ENCODE results near the gene EFHD2.
"Not testable (repeated sequence)": the region's sequence is repeated elsewhere in the genome, so short reads cannot be mapped to it uniquely, and the experiment has no call there.

Gene EFHD2

GRCh38 chr1:15413563-15414444 is 4.1 kb downstream of the EFHD2 start:
- DNase-seq: no peak

- no peak for DNase-seq
These were observed 4.8 kb downstream of the EFHD2 start for GRCh38 chr1:15414445-15414983.

DNA sequence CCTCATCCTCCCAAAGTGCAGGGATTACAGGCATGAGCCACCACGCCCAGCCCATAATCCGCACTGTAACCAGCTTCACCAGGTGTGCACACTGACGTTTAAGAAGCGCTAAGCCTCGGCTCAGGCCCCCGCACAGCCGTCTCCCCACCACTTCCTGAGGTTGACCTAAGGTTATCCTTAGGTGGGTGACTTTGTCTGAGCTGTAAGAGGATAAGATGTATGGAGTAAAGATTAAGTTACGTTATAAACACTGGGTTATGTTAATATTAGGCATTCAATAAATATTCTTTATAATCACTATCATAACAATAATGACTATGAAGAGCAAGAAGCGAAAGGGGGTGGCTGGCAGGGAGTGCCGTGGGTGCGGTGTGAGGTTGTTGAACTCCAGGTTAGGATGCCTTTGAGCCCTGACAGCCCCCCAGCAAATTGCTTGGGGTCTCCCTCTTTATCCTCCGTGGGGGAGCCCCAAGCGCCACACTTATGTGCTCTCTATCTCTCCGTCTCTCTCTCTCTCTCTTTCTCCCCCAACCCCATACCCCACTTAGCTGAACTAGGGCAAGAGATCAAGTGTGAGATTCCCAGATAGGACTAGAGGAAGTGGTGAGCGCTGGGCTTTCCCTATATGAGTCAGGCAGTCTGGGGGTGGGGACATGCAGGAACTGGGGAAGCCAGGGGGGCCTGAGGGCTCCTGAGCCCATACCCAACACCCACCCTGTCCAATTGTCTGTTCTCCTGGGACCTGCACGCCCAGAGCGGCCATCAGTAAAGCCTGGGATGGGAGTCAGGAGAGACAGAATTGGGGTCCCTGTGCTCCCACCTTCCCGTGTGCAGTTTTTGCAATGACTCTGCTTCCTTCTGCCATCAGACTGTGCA is 7.6 kb downstream of the EFHD2 start:
- DNase-seq: no peak

DNA sequence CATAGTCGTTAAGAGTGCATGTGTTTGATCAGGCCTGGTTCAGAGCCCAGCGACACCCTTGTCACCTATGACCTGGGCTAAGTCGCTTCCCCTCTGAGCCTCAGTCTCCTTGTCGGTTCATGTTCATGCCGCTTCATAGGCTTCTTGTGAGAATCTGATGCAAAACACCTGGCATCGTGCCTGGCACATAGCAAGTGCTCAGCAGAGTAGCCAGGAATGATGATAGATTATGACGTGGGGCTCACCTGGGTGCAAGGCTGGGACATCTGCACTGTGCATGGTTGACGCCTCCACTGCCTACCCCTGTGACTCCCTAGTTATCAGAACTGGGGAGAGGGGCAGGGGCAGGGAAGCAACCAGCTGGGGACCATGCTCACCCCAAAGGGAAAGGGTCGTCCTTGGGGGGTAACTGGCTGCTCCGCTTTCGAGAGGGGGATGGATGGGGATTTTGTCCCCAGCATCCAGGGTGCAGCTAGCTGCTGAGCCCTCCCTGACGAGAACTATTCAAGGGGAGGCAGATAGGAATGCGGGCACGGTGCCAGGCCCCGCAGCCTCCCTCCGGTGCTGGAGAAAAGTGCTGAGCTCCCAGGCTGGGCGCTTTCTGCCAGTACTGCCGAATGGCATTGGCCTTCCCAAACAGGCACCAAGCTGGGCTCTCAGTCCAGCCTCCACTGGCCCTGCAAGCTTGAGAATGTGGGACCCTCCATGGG is 9.3 kb downstream of the EFHD2 start:
- DNase-seq: peak; percentile 78

DNA sequence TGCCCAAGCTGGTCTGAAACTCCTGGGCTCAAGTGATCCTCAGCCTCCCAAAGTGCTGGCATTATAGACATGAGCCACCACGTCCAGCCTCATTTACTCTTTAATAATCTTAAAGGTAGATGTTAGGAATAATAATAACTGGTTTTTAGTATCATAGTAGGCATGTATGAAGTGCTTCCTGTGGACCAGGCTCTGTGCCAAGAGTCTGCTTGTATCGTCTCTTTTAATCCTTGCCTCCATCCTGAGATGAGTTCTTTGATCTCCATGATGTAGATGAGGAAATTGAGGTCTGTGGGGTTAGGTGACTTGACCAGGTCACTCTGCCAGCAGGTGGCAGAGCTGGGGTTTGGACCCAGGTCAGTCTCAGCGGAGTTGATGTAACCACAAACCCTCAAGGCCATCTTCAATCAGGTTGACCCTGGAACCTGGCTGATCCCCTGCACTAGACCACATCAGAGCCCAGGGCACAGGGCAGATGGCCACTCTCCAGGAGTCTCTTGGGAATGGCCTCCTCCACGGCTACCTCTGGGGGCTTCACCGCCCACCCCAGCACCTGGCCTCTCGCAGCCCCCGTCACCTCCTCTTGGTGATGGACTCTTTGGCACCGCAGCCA is 11.3 kb downstream of the EFHD2 start:
- no peak for DNase-seq

- no peak for DNase-seq
These were observed 13.2 kb downstream of the EFHD2 start for GRCh38 chr1:15422871-15423270.

DNA sequence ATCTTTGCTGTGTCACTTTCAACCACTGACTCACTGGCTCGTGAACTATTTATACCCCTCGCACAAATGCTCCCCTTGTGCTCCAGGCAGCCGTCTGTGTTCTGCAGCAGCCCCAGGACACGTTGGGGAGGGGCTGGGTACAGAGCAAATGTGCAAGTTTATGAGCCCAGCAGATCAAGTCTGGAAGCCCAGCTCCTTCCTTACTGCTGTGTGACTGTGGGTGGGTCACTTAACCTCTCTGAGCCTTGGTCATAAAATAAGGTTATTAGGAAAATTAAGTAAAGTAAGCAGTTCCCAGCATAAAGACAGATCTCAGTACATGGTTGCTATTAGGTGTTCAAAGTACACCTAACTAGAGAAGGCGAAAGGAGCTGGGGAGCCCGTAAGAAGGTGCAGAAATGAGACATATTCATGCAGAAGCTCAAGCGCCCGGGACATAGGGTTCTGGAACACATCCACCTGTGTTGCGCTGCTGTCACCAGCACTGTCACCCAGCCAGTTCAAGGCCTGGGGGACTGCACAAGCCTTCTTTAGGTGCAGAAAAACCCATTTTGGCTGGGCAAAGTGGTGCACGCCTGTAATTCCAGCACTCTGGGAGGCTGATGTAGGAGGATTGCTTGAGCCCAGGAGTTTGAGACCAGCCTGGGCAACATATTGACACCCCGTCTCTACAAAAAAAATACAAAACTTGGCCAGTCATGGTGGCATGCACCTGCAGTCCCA is 13.8 kb downstream of the EFHD2 start:
- DNase-seq: no peak

GRCh38 chr1:15424146-15424667 is 14.5 kb downstream of the EFHD2 start:
- DNase-seq: peak; percentile 95

GRCh38 chr1:15424981-15425380 is 15.3 kb downstream of the EFHD2 start:
- no peak for DNase-seq

DNA sequence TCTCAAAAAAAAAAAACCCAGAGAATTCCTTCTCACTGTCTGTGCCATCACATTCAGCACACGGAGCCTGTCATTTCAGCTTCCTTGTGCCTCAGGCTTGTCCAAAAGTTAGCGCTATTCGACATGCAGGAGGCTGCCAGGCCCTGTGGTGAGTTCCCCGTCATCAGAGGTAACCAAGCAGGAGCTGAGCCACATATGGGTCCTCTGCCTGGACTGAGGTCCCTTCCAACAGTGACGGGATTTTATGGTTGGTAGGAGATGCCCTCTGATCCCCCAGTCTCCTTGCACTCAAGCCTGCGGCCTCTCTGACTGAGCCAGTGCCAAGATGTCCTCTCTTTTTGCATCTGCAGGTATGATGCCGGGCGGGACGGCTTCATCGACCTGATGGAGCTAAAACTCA is 15.8 kb downstream of the EFHD2 start:
- no peak for DNase-seq

DNA sequence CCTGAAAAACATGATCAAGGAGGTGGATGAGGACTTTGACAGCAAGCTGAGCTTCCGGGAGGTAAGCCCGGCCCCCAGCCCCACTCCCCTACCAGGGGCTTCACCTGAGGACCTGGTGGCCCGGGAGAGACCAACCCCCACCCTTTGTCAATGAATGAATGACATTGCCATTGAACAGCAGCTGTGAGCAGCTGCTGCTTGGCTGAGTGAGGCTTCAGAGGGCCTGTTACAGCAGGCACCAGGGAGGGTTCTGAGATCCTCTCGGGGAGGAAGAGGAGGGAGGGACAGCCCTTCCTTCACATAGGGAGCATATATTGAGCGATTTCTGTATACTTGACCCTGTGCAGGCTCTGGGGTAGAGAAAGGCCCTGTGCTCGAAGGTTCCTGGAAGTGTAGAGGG is 16.3 kb downstream of the EFHD2 start:
- DNase-seq: no peak

DNA sequence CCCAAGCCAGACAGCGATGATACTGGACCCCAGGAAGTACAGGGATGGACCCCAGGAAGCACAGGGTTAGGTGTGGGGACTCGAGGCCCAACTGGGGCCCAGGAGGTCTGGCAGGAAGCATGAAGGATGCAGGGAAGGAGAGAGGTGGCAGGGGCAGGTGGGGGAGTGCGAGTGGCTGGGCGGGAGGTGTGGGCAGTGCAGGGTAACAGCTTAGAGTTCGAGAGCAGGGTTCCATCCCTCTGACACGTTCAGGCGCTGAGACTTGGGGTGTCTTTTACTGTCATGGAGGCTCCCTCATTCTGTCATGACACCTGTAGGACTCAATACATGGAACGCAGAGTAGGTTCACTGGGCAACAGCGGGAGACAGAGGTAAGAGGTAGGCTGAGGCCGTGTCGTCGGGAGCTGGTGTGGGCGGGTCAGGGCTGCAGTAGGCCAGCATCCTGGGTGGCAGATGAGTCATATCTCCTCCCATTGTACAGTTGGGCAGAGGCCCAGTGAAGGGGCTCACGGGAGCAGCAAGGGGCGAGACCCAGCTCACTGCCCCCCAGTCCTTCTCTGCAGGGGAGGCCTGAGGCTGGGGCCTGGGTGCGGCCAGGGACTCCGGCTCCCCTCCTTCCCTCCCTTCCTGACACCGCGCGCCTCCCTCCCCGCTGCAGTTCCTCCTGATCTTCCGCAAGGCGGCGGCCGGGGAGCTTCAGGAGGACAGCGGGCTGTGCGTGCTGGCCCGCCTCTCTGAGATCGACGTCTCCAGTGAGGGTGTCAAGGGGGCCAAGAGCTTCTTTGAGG is 17.0 kb downstream of the EFHD2 start:
- DNase-seq: no peak

GRCh38 chr1:15427280-15427666 is 17.6 kb downstream of the EFHD2 start:
- DNase-seq: no peak

DNA sequence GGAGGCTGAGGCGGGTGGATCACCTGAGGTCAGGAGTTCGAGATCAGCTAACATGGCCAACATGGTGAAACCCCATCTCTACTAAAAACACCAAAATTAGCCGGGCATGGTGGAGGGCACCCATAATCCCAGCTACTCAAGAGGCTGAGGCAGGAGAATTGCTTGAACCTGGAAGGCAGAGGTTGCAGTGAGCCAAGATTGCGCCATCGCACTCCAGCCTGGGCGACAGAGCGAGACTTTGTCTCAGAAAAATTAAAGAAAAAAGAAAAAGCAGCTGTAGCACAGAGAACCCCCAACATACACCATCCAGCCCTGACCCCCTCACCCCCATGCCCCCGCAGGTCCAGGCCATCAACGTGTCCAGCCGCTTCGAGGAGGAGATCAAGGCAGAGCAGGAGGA is 18.6 kb downstream of the EFHD2 start:
- DNase-seq: not testable (repeated sequence)

- DNase-seq: no peak
These were observed 19.2 kb downstream of the EFHD2 start for GRCh38 chr1:15428815-15429435.

DNA sequence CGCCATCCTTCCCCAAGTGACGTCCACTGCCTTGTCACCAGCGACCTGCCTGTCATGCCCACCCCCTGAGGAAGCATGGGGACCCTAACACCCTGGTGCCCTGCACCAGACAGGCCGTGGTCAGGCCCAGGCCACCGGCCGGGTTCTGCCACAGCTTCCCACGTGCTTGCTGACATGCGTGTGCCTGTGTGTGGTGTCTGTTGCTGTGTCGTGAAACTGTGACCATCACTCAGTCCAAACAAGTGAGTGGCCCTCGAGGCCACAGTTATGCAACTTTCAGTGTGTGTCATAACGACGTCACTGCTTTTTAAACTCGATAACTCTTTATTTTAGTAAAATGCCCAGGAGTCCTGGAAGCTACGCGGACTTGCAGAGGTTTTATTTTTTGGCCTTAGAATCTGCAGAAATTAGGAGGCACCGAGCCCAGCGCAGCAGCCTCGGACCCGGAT is 20.0 kb downstream of the EFHD2 start:
- no peak for DNase-seq

GRCh38 chr1:15430787-15431570 is 21.3 kb downstream of the EFHD2 start:
- peak; percentile 60 for DNase-seq

GRCh38 chr1:15431571-15431948 is 21.9 kb downstream of the EFHD2 start:
- DNase-seq: no peak

DNA sequence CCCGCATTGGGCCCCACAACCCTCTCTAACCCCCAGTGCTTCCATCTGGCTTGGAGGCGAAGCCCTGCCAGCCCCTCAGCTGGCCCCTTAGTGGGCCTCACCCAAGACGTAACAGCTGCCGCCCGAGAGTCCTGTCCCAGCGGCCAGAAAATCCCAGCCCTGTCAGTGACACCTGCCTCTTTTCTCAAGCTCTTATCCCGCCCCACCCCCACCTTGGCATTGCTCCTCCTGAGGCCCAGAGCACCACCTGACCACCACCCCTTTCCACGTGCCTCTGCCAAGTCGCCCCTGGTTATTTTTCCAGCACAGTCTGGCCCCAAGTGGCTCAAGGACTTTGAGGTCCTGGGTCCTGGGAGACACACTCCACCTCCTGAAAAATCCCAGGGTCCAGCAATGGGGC is 22.6 kb downstream of the EFHD2 start:
- DNase-seq: no peak

Data from NCI-H345 (cell line).